HepG2 (cell line): Measurements from ENCODE around the gene HTRA2. TPM values are rescaled to one million over a fixed set of nuclear protein-coding genes. Genes with fewer than 3 reads are reported as not detected.

ENCODE experiments used
- CENPT ChIP-seq: sonication (generic); formaldehyde crosslinking; IDR thresholded peaks from 2 replicates; pipeline ENCODE4 v1.8.0; 2022; ENCODE audit warnings: low read depth, mild to moderate bottlenecking, moderate library complexity, missing genetic modification reagents
- FOXK2 ChIP-seq: fragments of 450-650 bp; IDR thresholded peaks from 2 replicates; pipeline ENCODE4 v1.6.1; 2016
- ISX ChIP-seq: sonication (generic); formaldehyde crosslinking; conservative IDR thresholded peaks from 2 replicates; pipeline ENCODE4 v1.5.0; 2020; ENCODE audit warnings: missing genetic modification reagents
- RAD21 ChIP-seq: fragments of 450-650 bp; formaldehyde crosslinking; IDR thresholded peaks from 2 replicates; pipeline ENCODE4 v1.5.0; 2020; ENCODE audit warnings: mild to moderate bottlenecking
- ZNF232 ChIP-seq: sonication (generic); formaldehyde crosslinking; IDR thresholded peaks from 2 replicates; pipeline ENCODE4 v1.4.0; 2020; ENCODE audit warnings: missing genetic modification reagents, borderline replicate concordance
- ZNF598 ChIP-seq: sonication (generic); formaldehyde crosslinking; IDR thresholded peaks from 2 replicates; pipeline ENCODE4 v1.5.1; 2020; ENCODE audit warnings: mild to moderate bottlenecking, missing genetic modification reagents, borderline replicate concordance
- ZNF674 ChIP-seq: sonication (generic); formaldehyde crosslinking; IDR thresholded peaks from 2 replicates; pipeline ENCODE4 v1.5.0; 2020; ENCODE audit warnings: low read depth, mild to moderate bottlenecking, missing genetic modification reagents
- ZNF772 ChIP-seq: sonication (generic); formaldehyde crosslinking; IDR thresholded peaks from 2 replicates; pipeline ENCODE4 v1.5.0; 2020; ENCODE audit warnings: mild to moderate bottlenecking, missing genetic modification reagents
- ZNF773 ChIP-seq: sonication (generic); formaldehyde crosslinking; IDR thresholded peaks from 2 replicates; pipeline ENCODE4 v1.4.0; 2020; ENCODE audit warnings: missing genetic modification reagents, borderline replicate concordance
- ZNF776 ChIP-seq: sonication (generic); formaldehyde crosslinking; IDR thresholded peaks from 2 replicates; pipeline ENCODE4 v1.4.0; 2020; ENCODE audit warnings: mild to moderate bottlenecking, missing genetic modification reagents
- ZSCAN20 ChIP-seq: sonication (generic); formaldehyde crosslinking; IDR thresholded peaks from 2 replicates; pipeline ENCODE4 v1.4.0; 2020; ENCODE audit warnings: missing genetic modification reagents, mild to moderate bottlenecking, borderline replicate concordance
- polyA plus RNA-seq, 8 experiments: library from polyadenylated mRNA; depleted of rRNA in 3 of 8; stranded (reverse) in 7 of 8; unstranded in 1 of 8; fragments of >200 nt; fragmentation: Illumina TruSeq in 4 of 8; extraction: Trizol in 4 of 8; gene quantifications; 2 replicates each; pipeline versions ENCODE4 v1.2.1 to v1.2.3, GENCODE V29; 2011 to 2016; ENCODE audit warnings: low read depth in 4 of 8, missing spikeins in 1 of 8, mixed read lengths in 1 of 8; ENCODE audit not compliant: insufficient read depth in 1 of 8
- total RNA-seq, 5 experiments: library from RNA; depleted of rRNA; stranded (reverse); fragments of >200 nt; fragmentation: Illumina TruSeq; extraction: Trizol; gene quantifications; 2 replicates each; pipeline ENCODE4 v1.2.3, GENCODE V29; 2016; ENCODE audit warnings: low read depth in 1 of 5
- TF ChIP-seq, protein P1 (sequence below): sonication (generic); formaldehyde crosslinking; IDR thresholded peaks from 2 replicates; pipeline ENCODE4 v1.5.1; 2020; ENCODE audit warnings: mild to moderate bottlenecking, missing genetic modification reagents, borderline replicate concordance
- TF ChIP-seq, protein P2 (sequence below): sonication (generic); formaldehyde crosslinking; IDR thresholded peaks from 2 replicates; pipeline ENCODE4 v1.4.0; 2020; ENCODE audit warnings: missing genetic modification reagents
- TF ChIP-seq, protein P3 (sequence below): sonication (generic); formaldehyde crosslinking; IDR thresholded peaks from 2 replicates; pipeline ENCODE4 v1.5.0; 2020; ENCODE audit warnings: missing genetic modification reagents

The HTRA2 gene
- total and polyA plus RNA-seq, 2 of the 13 experiments (the other 11 are each of a cell fraction or from before 2014, with no cell fraction given) = 47.7 to 50.3 TPM

GRCh38 chr2:74481961-74482800 is 47.6 kb upstream of the HTRA2 start (continued):
- TF ChIP-seq, protein P1, sequence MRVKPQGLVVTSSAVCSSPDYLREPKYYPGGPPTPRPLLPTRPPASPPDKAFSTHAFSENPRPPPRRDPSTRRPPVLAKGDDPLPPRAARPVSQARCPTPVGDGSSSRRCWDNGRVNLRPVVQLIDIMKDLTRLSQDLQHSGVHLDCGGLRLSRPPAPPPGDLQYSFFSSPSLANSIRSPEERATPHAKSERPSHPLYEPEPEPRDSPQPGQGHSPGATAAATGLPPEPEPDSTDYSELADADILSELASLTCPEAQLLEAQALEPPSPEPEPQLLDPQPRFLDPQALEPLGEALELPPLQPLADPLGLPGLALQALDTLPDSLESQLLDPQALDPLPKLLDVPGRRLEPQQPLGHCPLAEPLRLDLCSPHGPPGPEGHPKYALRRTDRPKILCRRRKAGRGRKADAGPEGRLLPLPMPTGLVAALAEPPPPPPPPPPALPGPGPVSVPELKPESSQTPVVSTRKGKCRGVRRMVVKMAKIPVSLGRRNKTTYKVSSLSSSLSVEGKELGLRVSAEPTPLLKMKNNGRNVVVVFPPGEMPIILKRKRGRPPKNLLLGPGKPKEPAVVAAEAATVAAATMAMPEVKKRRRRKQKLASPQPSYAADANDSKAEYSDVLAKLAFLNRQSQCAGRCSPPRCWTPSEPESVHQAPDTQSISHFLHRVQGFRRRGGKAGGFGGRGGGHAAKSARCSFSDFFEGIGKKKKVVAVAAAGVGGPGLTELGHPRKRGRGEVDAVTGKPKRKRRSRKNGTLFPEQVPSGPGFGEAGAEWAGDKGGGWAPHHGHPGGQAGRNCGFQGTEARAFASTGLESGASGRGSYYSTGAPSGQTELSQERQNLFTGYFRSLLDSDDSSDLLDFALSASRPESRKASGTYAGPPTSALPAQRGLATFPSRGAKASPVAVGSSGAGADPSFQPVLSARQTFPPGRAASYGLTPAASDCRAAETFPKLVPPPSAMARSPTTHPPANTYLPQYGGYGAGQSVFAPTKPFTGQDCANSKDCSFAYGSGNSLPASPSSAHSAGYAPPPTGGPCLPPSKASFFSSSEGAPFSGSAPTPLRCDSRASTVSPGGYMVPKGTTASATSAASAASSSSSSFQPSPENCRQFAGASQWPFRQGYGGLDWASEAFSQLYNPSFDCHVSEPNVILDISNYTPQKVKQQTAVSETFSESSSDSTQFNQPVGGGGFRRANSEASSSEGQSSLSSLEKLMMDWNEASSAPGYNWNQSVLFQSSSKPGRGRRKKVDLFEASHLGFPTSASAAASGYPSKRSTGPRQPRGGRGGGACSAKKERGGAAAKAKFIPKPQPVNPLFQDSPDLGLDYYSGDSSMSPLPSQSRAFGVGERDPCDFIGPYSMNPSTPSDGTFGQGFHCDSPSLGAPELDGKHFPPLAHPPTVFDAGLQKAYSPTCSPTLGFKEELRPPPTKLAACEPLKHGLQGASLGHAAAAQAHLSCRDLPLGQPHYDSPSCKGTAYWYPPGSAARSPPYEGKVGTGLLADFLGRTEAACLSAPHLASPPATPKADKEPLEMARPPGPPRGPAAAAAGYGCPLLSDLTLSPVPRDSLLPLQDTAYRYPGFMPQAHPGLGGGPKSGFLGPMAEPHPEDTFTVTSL (CRISPR knock-in tag) = peak; percentile 79
- TF ChIP-seq ZNF232 = peak; percentile 92; the same call in 1 of the 2 replicates
- TF ChIP-seq ISX (CRISPR knock-in tag) = 0 out of 2 replicates have a peak, but pooled peaks have one; percentile 67
- peak; percentile 73; the same call in 1 of the 2 replicates for TF ChIP-seq ZNF772 (CRISPR knock-in tag)
- TF ChIP-seq CENPT = no peak
- peak; percentile 58; the same call in 1 of the 2 replicates for TF ChIP-seq ZNF773 (CRISPR knock-in tag)
- peak; percentile 73; the same call in 1 of the 2 replicates for TF ChIP-seq ZNF776 (CRISPR knock-in tag)
- TF ChIP-seq, protein P2, sequence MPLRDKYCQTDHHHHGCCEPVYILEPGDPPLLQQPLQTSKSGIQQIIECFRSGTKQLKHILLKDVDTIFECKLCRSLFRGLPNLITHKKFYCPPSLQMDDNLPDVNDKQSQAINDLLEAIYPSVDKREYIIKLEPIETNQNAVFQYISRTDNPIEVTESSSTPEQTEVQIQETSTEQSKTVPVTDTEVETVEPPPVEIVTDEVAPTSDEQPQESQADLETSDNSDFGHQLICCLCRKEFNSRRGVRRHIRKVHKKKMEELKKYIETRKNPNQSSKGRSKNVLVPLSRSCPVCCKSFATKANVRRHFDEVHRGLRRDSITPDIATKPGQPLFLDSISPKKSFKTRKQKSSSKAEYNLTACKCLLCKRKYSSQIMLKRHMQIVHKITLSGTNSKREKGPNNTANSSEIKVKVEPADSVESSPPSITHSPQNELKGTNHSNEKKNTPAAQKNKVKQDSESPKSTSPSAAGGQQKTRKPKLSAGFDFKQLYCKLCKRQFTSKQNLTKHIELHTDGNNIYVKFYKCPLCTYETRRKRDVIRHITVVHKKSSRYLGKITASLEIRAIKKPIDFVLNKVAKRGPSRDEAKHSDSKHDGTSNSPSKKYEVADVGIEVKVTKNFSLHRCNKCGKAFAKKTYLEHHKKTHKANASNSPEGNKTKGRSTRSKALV (CRISPR knock-in tag) = peak; percentile 86
- peak; percentile 75 for TF ChIP-seq ZNF598
- TF ChIP-seq ZSCAN20 = 0 out of 2 replicates have a peak, but pooled peaks have one; percentile 19
- TF ChIP-seq RAD21 (CRISPR knock-in tag) = peak; percentile 24; the same call in 1 of the 2 replicates
- TF ChIP-seq, protein P3, sequence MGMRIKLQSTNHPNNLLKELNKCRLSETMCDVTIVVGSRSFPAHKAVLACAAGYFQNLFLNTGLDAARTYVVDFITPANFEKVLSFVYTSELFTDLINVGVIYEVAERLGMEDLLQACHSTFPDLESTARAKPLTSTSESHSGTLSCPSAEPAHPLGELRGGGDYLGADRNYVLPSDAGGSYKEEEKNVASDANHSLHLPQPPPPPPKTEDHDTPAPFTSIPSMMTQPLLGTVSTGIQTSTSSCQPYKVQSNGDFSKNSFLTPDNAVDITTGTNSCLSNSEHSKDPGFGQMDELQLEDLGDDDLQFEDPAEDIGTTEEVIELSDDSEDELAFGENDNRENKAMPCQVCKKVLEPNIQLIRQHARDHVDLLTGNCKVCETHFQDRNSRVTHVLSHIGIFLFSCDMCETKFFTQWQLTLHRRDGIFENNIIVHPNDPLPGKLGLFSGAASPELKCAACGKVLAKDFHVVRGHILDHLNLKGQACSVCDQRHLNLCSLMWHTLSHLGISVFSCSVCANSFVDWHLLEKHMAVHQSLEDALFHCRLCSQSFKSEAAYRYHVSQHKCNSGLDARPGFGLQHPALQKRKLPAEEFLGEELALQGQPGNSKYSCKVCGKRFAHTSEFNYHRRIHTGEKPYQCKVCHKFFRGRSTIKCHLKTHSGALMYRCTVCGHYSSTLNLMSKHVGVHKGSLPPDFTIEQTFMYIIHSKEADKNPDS = 0 out of 2 replicates have a peak, but pooled peaks have one; percentile 86
- 0 out of 2 replicates have a peak, but pooled peaks have one; percentile 86 for TF ChIP-seq ZNF674 (CRISPR knock-in tag)
- TF ChIP-seq FOXK2 = no peak
